Endothelial cell of umbilical vein (primary cell): Measurements from ENCODE around the gene ATAD5. TPM values are rescaled to one million over a fixed set of nuclear protein-coding genes. Genes with fewer than 3 reads are reported as not detected.
A peak's percentile ranks its signal among the peaks of the same experiment; 100 is the strongest.

Source experiments
- BruUV-seq: library from RNA; stranded (reverse); fragments of 400-500 nt; replicated peaks from 2 replicates; lab custom pipeline; 2021; lab: Mats Ljungman, UMichigan
- CTCF ChIA-PET: fragments of 300-600, 350-600 bp; sonication (Branson Sonifier 250); formaldehyde crosslinking; loops from one replicate; lab custom pipeline; 2021; ENCODE audit warnings: antibody characterized with exemption, inconsistent platforms; lab: Charles Lee
- POLR2A ChIA-PET: fragments of 300-600, 350-600 bp; sonication (Branson Sonifier 250); formaldehyde crosslinking; loops from one replicate; lab custom pipeline; 2021; ENCODE audit warnings: antibody characterized with exemption, inconsistent platforms; lab: Charles Lee
- DNase-seq: peaks from one replicate; pipeline ENCODE4 v3.0.0-alpha.2; 2011; ENCODE audit warnings: low read depth, low spot score
- FAIRE-seq: peaks from 2 replicates; lab custom pipeline; 2011; peaks lifted over from hg19 to GRCh38; lab: Jason Lieb, UNC
- H2AFZ ChIP-seq: 2 replicates; pipeline ENCODE4 v1.6.0; 2012; ENCODE audit warnings: low read depth, low read length, control low read depth, inconsistent platforms
- H3K27ac ChIP-seq: 2 replicates; pipeline ENCODE4 v1.5.1; 2011; ENCODE audit warnings: low read depth, mild to moderate bottlenecking, control low read depth, low read length, moderate library complexity; ENCODE audit not compliant: insufficient read depth
- H3K27me3 ChIP-seq, 2 experiments: 2 replicates each; pipeline versions ENCODE4 v1.6.0 to v1.6.1; 2011; ENCODE audit warnings: low read length in 2 of 2, mixed read lengths in 1 of 2; ENCODE audit not compliant: control insufficient read depth in 2 of 2, insufficient read depth in 2 of 2
- H3K36me3 ChIP-seq, 2 experiments: 2 replicates in 1 of 2; 3 replicates in 1 of 2; pipeline ENCODE4 v1.5.1; 2011; ENCODE audit warnings: low read length in 2 of 2, mild to moderate bottlenecking in 1 of 2, moderate library complexity in 1 of 2; ENCODE audit not compliant: control insufficient read depth in 2 of 2, insufficient read depth in 2 of 2; ENCODE audit errors: extremely low read depth in 1 of 2
- H3K4me1 ChIP-seq: 3 replicates; pipeline ENCODE4 v1.5.1; 2011; ENCODE audit warnings: mild to moderate bottlenecking, low read length; ENCODE audit not compliant: control insufficient read depth, insufficient read depth; ENCODE audit errors: extremely low read depth
- H3K4me2 ChIP-seq: 2 replicates; pipeline ENCODE4 v1.6.1; 2011; ENCODE audit warnings: low read length, control low read depth, mixed read lengths; ENCODE audit not compliant: insufficient read depth
- H3K4me3 ChIP-seq, 3 experiments: fragments of 200-600 bp in 1 of 3; sonication (generic), shearing (Covaris generic) in 1 of 3; replicated peaks in 1 of 3; 2 replicates each; pipeline ENCODE4 v1.5.1; 2011 to 2016; ENCODE audit warnings: control low read depth in 3 of 3, low read length in 3 of 3, mild to moderate bottlenecking in 2 of 3, inconsistent platforms in 1 of 3, low read depth in 1 of 3, moderate library complexity in 1 of 3; ENCODE audit not compliant: insufficient read depth in 1 of 3
- H3K79me2 ChIP-seq: 2 replicates; pipeline ENCODE4 v1.6.0; 2012; ENCODE audit warnings: low read length, inconsistent platforms; ENCODE audit not compliant: control insufficient read depth, insufficient read depth
- H3K9ac ChIP-seq: replicated peaks from 2 replicates; pipeline ENCODE3; 2011; ENCODE audit warnings: low read length, control low read depth; ENCODE audit not compliant: insufficient read depth; ENCODE audit errors: extremely low read depth
- H3K9me1 ChIP-seq: replicated peaks from 3 replicates; pipeline ENCODE4 v1.6.0; 2011; ENCODE audit warnings: mild to moderate bottlenecking, low read length; ENCODE audit not compliant: control insufficient read depth, insufficient read depth; ENCODE audit errors: extremely low read depth
- H3K9me3 ChIP-seq: replicated peaks from 2 replicates; pipeline ENCODE4 v1.5.1; 2012; ENCODE audit warnings: low read length, inconsistent platforms; ENCODE audit not compliant: control insufficient read depth, insufficient read depth
- H4K20me1 ChIP-seq: replicated peaks from 2 replicates; pipeline ENCODE3; 2011; ENCODE audit warnings: mild to moderate bottlenecking, low read length; ENCODE audit not compliant: control insufficient read depth, insufficient read depth; ENCODE audit errors: extremely low read depth
- CTCF ChIP-seq, 2 donors: IDR thresholded peaks; 1 replicate in 1 of 2; 2 replicates in 1 of 2; pipeline ENCODE4 v1.5.1; 2011; ENCODE audit warnings: low read length in 2 of 2, mild to moderate bottlenecking in 2 of 2, moderate library complexity in 2 of 2, control low read depth in 1 of 2, inconsistent platforms in 1 of 2, low read depth in 1 of 2; ENCODE audit not compliant: insufficient read depth in 1 of 2; ENCODE audit errors: extremely low read depth in 1 of 2
- EZH2 ChIP-seq: IDR thresholded peaks from 2 replicates; pipeline ENCODE4 v1.6.1; 2012; ENCODE audit warnings: borderline replicate concordance, low read depth, mild to moderate bottlenecking, moderate library complexity, low read length, inconsistent platforms; ENCODE audit not compliant: severe bottlenecking
- FOS ChIP-seq: IDR thresholded peaks from 2 replicates; pipeline ENCODE4 v1.6.1; 2011; ENCODE audit warnings: mild to moderate bottlenecking, low read length, moderate library complexity, borderline replicate concordance; ENCODE audit not compliant: insufficient read depth
- GATA2 ChIP-seq: IDR thresholded peaks from 2 replicates; pipeline ENCODE4 v1.7.0; 2011; ENCODE audit warnings: low read depth, mild to moderate bottlenecking, moderate library complexity, mixed read lengths, low read length; ENCODE audit not compliant: insufficient read length, insufficient read depth
- JUN ChIP-seq: IDR thresholded peaks from 2 replicates; pipeline ENCODE4 v1.6.1; 2011; ENCODE audit warnings: borderline replicate concordance, low read depth; ENCODE audit not compliant: insufficient read length, insufficient read depth
- MAX ChIP-seq: IDR thresholded peaks from 2 replicates; pipeline ENCODE4 v1.6.1; 2011; ENCODE audit not compliant: insufficient read depth, insufficient read length
- MYC ChIP-seq: IDR thresholded peaks from one replicate; pipeline ENCODE4 v1.6.1; 2011; ENCODE audit warnings: mild to moderate bottlenecking, low read depth, low read length
- POLR2A ChIP-seq: IDR thresholded peaks from 2 replicates; pipeline ENCODE4 v1.6.1; 2012; ENCODE audit warnings: low read depth, mild to moderate bottlenecking, control low read depth, low read length
- POLR2AphosphoS5 ChIP-seq: IDR thresholded peaks from 2 replicates; pipeline ENCODE4 v1.6.1; 2012; ENCODE audit warnings: low read depth, mild to moderate bottlenecking, control low read depth, low read length, moderate library complexity; ENCODE audit not compliant: insufficient read depth
- dilution Hi-C: fragments of 300-500 bp; cut with MboI; formaldehyde crosslinking; loops from one replicate; pipeline ENCODE4 v1.15.0; 2019; ENCODE audit warnings: low sequenced_read_pairs; ENCODE audit not compliant: extremely low pct_ligation_motif_present
- intact Hi-C: fragments of 100-400 bp; cut with micrococcal nuclease; formaldehyde crosslinking; loops from one replicate; pipeline ENCODE4 v1.10.0; 2022
- polyA plus RNA-seq, 4 experiments: library from polyadenylated mRNA; depleted of rRNA in 3 of 4; stranded (reverse) in 3 of 4; unstranded in 1 of 4; fragments of >200 nt; gene quantifications; 2 replicates each; pipeline versions ENCODE4 v1.2.1 to v1.2.3, GENCODE V29; 2011 to 2012; ENCODE audit warnings: missing spikeins in 1 of 4
- total RNA-seq: library from RNA; stranded (reverse); gene quantifications from 2 replicates; pipeline ENCODE4 v1.2.3, GENCODE V29; 2021

The ATAD5 gene
- total and polyA plus RNA-seq, 2 donors (not counting 3 experiments of a cell fraction or from before 2014, with no cell fraction given), result 0.80 to 9.4 TPM

- Histone ChIP-seq H3K4me3 (peak within 1 kb of the TSS; percentile 22 to 85 (median 65)), H3K9me3 (no peaks in the 10 kb centered on the region), H3K9ac (peak within 1 kb of the TSS; percentile 80), H3K9me1 (no peaks in the 10 kb centered on the region), H2AFZ (peak within 1 kb of the TSS; percentile 89), H3K79me2 (peaks cover 14% of the 10 kb centered on the region), H3K4me2 (peak within 1 kb of the TSS; percentile 88), H3K27me3 (no peaks in the 10 kb centered on the region), H4K20me1 (no peaks in the 10 kb centered on the region), H3K4me1 (peaks cover 6% of the 10 kb centered on the region), H3K27ac (peak within 1 kb of the TSS; percentile 68), H3K36me3 (no peaks in the 10 kb centered on the region)
- DNase-seq (peak; percentile 92), FAIRE-seq (peak; percentile 15)
- POLR2A ChIA-PET, result no interaction called here
- dilution Hi-C loops, result no loop called here
- peak; percentile 84 for TF ChIP-seq POLR2A
- TF ChIP-seq POLR2AphosphoS5, result peak; percentile 97
- no peak for TF ChIP-seq FOS
- intact Hi-C loops, result loop anchor here (1.0 to 10.0 kb wide), 3 partner anchors 64 to 468 kb away; partner anchors contain the start of gene RNF135
- TSS peak; percentile 88 for BruUV-seq
- CTCF ChIA-PET, result interaction anchor here (0.7 to 1.0 kb wide), 3 partner anchors 10 to 65 kb away, joined by 3 to 4 read pairs (median 3); partner anchors contain the start of gene RNF135
Observed at GRCh38 chr17:30906101-30906911, 74.5 kb downstream of the ATAD5 start, which contains the start of gene TEFM. TSS of gene TEFM (minus strand) at chr17:30906238. CDS start at chr17:30906198, 40 bp downstream.

GRCh38 chr17:30908717-30909420 is 77.1 kb downstream of the ATAD5 start:
- intact Hi-C loops, result loop anchor here (10.0 kb wide), 1 partner anchor 466 kb away; no protein-coding TSS in a partner anchor

More at GRCh38 chr17:30908717-30909420, 77.1 kb downstream of the ATAD5 start:
- Histone ChIP-seq H3K4me3 (no peak overlapping the region), H3K4me2 (no peak overlapping the region), H3K9ac (no peak overlapping the region), H3K79me2 (peaks cover 12% of the 10 kb centered on the region), H2AFZ (no peak overlapping the region), H3K9me3 (no peaks in the 10 kb centered on the region), H3K27me3 (no peaks in the 10 kb centered on the region), H3K4me1 (peaks cover 6% of the 10 kb centered on the region), H3K36me3 (no peaks in the 10 kb centered on the region), H3K9me1 (no peaks in the 10 kb centered on the region), H3K27ac (no peak overlapping the region), H4K20me1 (no peaks in the 10 kb centered on the region)
- no peak for TF ChIP-seq POLR2AphosphoS5
- no peak for TF ChIP-seq JUN
- no peak for TF ChIP-seq MAX
- TF ChIP-seq EZH2, result no peak
- TF ChIP-seq FOS, result no peak
- no peak for TF ChIP-seq POLR2A
- TF ChIP-seq MYC, result no peak
- no peak for TF ChIP-seq GATA2
- TF ChIP-seq CTCF (IDR thresholded peaks at IDR 0.05; ENCODE audit: extremely low read depth in 1 of 2, insufficient read depth in 1 of 2, low read depth in 1 of 2, low read length in 2 of 2), result no peak
- ChIA-PET POLR2A (no interaction called here), CTCF (no interaction called here)
- no TSS peak for BruUV-seq
- FAIRE-seq, result no peak
- dilution Hi-C loops, result no loop called here
- DNase-seq, result no peak
